Kidney tubule cell (primary cell): ENCODE data around the gene PYGB.
A peak's percentile ranks its signal among the peaks of the same experiment; 100 is the strongest.

Experiments
- DNase-seq: peaks from one replicate; pipeline ENCODE4 v3.0.0-alpha.2; 2018; ENCODE audit warnings: low spot score

Gene PYGB

DNA sequence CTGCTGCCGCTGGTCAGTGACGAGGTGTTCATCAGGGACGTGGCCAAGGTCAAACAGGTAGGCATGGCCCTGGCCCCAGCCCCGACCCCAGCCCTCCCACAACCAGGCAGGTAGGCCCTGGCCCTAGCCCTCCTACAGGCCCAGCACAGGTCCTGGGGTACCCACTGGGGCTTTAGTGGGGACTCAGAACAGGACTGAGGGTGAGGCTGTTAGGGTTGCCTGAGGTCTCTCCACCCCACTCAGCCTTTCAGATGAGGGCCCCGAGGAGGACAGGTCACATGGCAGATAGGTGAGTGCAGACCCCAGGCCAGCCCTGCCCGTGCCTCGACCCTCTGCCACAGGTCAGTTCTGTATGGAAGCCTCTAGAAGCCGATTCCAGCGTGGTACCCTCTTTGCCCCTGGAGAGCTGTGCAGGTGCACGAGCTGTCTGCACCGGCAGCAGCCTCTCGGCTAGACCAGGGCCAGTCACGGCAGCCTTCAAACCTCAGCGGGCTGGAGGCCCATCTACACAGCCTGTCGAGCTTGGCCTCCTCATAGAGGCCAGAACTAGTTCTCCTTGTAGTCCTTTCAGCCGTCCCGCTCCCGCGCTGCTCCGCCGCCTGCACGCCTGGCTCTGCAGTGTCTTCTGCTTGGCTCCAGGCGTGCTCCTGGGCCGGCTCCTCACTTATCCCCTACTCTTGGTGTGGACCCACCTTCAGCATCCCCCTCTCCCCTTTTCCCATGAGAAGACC is 35.5 kb downstream of the PYGB start:
- no peak for DNase-seq

DNA sequence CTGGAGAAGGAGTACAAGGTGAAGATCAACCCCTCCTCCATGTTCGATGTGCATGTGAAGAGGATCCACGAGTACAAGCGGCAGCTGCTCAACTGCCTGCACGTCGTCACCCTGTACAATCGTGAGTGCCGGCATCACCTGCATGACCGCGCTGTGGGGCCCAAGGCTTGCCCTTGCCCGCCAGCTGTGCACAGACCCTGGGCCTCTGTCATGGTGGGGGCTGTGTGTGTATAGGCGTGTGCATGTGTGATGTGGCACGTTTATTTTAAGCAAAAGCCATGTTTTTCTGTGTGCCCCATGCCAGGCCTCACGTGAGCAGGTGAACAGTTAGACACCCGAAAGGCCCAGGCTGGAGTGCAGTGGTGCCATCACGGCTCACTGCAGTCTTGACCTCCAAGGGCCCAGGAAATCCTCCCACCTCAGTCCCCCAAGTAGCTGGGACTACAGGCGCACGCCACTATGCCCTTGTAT is 36.3 kb downstream of the PYGB start:
- DNase-seq, result no peak

DNA sequence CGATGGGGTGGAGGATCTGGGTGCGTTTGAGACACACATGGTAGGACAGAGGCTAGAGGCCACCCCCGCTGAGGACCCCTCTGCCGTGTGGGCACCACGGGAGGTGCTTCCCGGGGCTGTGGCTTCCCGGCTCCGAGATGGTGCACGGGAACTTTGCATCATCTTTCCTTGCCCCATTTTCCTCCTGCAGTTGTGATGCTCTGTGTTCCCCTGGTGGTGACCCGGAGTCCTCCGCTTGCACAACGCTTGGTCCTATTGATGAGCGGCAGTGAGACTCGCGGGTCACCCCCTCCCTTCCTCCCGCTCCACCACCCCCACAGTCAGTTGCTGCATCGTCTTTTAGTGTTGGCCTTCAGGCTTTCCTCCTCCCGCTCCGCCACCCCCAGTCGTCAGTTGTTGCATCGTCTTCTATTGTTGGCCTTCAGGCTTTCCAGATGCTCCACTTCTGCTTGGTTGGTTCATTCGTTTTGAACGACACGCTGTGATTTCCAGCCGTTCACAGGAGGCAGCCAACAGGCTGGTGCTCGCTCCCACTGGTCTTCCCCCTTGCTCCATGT is 37.3 kb downstream of the PYGB start:
- no peak for DNase-seq

DNA sequence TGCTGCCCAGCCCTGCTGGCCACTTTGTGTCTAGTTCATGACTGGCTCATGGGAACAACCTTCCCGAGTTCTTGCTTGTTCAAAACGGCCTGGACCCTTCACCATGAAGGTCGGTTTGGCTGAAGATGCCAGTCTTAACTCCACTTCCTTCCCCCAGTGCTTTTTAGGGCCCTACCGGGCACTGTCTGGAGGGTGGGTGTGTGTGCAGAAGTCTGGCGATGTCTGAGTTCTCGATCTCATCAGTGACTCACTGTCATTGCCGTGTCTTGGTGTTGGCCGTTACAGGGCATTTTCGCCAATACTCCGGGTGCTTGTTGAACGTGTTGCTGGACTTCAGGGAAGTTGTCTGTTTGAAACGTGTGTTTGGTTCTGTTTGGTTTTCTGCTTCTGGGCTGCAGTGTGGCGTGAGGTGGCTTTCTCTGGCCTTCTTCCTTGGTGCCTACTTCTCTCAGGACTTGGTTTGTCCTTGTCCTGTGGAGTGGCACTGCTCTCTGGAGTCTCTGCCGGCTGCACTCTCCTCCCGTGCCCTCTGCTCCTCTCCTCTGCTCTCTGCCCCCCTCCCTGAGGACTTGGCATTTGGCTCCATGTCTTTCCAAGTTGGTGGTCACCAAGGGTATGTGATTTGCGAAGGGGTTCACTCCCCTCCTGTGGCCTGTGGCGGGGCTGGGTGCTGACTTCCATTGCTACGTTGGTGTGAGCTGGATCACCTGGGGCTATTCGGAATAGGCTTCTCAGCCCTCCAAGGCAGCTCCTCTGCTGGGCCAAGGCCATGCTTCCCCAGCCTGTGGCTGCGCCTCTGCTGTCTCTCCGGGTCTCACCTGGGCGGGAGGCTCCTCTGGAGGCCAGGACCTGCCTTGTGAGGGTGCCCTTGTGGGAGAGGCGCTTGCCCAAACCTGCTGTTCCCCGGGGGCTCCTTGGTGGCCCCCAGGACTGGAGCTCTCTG is 38.2 kb downstream of the PYGB start:
- no peak for DNase-seq

DNA sequence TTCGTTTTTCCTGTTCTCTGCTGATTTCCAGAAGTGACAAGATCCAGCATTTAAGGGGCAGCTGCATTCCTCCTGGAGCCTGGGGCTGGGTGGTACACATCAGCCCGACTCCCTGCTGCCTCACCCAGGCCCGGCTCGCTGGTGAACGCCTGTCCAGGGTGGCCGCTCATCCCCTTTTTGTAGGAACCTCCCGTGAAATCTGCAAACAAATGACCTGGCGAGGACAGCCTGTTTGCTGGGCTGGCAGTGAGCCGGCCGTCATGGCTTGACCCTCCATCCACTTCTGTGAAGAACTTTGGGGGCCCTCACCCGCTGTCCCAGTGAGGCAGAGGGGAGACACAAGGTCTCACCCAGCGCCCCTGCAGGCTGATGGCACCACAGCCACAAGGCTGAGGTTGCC is 39.0 kb downstream of the PYGB start:
- no peak for DNase-seq

DNA sequence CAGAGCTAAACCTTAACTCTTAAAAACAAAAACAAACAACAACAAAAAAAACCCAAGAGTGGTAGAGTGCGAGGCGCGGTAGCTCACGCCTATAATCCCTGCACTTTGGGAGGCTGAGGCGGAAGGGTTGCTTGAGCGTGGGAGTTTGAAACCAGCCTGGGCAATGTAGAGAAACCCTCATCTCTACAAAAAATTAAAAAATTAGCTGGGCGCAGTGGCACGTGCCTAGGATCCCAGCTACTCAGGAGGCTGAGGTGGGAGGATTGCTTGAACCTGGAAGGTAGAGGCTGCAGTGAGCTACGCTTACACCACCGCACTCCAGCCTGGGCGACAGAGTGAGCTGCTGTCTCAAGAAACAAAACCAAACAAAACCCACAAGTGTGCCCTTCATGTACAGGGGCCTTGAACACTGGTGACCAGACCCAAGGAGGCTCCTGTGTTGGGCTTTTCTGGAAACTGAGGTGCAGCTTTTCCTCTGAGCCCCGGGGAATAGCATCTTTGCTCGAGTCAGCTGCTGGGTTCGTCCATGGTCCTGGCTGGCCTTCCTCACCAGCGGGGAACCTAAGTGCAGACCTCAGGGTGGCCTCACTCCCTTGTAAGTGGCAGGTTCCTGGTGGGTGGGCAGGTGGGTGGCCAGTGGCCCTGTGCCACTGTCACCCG is 39.9 kb downstream of the PYGB start:
- DNase-seq, result no peak

DNA sequence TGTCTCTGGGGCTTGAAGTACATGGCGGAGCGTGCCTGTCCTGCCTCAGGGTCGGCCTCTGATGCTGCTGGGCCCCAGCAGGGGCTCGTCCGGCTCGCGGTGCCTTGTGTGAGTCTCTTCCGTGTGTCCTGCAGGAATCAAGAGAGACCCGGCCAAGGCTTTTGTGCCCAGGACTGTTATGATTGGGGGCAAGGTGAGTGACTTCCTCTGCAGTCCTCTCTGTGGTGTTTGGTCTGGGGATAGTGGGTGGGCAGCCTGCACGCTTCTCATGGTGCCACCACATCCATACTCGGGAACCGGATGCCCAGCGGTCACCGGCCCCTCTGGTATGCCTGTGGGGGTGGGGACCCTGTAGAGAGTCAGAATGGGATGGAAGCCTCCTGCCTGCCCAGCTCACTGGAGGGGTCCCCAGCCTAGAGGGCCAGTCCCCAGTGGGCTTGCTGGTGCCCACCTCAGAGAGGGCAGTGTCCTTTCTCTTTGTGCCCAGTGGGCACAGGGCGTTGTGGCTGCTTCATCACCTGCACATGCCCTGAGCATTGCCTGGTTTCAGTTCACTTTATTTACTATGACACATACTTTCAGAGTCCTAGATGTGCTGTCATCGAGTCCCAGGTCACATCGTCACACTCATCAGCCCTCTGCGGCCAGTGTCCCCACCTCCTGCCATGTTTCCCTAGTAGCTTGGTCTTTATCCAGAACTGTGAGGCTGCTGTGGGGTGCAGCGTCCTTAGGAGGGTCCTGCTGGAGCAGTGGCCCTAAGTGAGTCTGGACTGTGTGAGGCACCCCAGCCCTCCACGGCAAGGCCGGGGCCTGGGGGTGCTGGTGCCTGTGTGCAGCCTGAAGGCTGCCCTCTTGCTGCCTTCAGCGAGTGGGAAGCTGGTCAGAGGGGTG is 40.7 kb downstream of the PYGB start:
- no peak for DNase-seq

DNA sequence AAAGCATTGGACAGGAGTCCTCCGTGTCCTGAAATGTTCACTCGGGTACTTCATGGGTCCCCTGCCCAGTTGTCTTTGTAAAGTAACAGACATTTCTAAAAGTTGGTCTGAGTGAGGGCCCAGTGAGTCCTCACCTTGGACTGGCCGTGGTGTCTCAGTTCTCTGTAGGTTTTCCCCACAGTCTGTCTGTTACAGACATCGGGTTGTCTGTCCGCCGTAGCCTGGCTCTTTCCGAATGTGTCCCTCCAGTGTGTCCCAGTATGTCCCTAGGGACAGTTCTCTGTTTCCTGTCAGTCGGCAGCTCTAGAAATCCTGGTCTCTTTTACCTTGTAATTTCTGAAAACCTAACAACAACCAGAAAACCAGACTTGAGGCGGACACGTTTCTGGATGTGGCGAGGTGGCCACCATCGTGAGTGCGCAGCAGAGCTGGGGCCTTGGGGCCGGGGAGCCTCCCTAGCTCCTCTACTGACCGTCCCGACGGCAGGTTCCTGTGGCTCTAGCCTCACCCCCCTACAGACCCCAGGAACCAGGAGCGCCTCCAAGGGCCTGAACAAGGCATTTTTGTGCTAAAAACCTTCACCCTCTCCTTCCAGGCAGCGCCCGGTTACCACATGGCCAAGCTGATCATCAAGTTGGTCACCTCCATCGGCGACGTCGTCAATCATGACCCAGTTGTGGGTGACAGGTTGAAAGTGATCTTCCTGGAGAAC is 42.2 kb downstream of the PYGB start:
- no peak for DNase-seq

DNA sequence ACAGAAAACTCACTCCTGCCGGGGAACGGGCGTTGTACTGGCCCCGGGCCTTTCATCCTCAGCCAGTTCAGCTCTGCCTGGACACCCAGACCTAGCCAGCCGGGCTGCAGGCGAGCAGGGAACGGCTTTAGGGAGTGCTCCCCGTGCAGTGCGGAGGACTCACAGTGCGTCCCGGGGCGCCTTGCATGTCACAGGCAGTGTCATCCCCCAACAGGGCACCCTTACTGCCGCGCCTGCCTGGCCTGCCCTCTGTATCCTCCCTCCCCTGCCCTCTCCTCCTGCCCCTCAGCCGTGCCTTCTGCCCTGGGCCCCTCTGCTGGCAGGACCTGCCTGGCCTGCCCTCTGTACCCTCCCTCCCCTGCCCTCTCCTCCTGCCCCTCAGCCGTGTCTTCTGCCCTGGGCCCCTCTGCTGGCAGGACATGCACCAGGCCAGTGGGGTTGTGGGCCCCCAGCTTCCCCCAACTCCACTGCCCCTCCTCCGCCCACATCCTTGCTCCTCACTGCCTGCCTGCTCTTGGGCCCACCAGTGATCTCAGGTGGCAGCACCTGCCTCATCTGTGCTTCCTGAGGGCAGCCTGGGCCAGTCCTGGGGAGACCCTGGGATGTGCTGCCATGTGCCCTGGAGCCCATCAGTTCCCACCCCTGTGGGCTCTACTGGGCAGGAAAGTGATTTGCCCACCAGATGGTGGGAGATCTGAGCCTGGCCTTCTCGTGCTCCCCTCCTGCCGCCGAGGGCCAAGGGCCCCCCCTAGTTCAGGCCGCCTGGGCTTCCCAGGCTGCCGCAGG is 43.0 kb downstream of the PYGB start:
- no peak for DNase-seq

DNA sequence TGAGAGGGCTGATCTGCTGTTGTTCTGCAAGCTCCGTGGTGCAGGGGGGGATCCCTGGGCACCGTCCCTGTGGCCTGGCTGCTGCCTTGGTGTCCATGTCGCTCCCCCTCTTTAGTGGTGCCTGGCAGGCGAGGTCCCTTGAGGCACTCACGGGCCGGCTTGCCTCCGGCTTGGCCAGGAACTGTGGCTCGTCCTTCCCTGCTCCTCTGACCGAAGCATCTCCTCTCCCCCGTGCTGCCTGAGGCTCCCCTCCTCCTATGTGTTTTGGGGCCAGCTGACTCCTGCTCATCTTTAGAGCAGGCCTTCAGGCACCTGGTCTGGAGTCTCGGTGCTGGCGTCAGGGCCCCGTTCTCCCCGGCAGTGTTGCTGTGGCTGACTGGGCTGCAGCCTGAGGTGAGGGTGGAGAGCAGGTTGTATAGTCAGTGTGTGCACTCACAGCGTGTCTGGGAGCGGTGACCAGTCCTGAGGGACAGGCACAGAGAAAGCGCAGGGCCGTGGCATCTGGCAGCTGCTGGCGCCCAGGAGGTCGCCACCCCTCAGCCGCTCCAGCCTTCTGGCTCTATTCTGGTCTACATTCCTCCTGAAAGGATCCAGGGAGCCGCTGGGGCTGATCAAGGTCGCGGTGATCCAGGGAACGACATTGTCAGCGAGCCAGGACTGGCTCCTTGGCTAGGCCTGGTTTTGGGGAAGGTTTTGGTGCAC is 43.7 kb downstream of the PYGB start:
- no peak for DNase-seq

DNA sequence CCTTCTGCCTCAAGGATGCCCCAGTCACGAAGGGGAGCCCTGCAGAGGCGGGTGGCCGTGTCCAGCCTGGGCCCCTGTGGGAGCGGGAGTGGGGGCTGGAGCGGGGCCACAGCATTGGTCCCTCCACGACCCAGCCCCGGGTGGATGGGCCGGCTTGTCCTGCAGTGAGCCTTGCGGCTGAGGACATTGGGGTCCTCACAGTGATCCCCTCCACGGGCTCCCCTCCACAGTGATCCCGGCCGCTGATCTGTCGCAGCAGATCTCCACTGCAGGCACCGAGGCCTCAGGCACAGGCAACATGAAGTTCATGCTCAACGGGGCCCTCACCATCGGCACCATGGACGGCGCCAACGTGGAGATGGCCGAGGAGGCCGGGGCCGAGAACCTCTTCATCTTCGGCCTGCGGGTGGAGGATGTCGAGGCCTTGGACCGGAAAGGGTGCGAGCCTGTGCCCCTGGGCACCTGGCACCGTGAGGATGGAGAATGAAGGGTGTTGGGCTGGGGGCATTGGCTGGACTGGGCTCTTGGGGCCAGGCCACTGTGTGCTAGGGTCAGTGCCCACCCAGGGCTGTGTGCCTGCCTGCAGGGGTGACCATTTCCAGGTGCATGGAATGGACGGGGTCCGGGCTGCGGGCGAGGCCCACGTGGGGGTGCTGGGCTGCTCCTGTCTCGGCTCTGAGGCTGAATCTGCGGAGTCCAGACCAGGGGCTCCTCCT is 44.4 kb downstream of the PYGB start:
- no peak for DNase-seq

DNA sequence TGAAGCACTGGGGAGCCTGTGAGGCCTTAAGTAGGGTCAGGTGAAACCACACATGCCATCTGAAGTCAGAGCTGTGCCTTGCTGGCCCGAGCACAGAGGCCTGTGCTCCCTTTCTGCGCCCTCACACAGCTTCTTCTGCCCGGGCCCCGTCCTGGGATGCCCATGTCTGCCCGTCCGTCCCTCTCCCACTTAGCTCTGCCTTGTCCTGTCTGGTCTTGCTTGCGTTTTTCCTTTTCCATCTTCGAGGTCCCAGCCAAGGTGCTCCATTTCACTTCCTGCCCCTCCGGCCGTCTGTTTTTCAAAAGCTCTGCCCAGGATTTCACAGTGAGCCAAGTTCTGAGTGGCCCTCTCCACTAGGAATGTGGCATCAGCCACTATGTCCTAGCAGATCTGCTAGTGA is 45.6 kb downstream of the PYGB start:
- no peak for DNase-seq

DNA sequence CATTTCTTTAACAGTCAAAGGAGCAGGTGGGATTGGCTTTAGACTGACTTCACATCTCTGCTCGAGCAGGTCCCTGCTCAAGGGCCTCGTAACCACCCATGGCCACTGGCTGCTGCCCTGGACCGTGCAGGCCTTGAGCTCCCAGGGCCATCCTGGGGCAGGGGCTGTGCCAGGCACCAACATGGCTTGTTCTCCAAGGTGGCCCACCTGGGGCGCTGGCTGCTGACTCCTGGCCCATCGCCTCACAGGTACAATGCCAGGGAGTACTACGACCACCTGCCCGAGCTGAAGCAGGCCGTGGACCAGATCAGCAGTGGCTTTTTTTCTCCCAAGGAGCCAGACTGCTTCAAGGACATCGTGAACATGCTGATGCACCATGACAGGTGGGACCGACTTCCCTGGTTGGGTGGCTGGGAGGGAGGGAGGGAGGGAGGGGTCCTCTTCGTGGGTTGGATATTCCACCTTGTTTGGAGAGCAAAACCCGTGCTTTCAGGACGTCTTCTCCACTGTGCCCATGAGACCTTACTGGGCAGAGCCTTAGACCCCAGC is 46.1 kb downstream of the PYGB start:
- DNase-seq, result no peak

DNA sequence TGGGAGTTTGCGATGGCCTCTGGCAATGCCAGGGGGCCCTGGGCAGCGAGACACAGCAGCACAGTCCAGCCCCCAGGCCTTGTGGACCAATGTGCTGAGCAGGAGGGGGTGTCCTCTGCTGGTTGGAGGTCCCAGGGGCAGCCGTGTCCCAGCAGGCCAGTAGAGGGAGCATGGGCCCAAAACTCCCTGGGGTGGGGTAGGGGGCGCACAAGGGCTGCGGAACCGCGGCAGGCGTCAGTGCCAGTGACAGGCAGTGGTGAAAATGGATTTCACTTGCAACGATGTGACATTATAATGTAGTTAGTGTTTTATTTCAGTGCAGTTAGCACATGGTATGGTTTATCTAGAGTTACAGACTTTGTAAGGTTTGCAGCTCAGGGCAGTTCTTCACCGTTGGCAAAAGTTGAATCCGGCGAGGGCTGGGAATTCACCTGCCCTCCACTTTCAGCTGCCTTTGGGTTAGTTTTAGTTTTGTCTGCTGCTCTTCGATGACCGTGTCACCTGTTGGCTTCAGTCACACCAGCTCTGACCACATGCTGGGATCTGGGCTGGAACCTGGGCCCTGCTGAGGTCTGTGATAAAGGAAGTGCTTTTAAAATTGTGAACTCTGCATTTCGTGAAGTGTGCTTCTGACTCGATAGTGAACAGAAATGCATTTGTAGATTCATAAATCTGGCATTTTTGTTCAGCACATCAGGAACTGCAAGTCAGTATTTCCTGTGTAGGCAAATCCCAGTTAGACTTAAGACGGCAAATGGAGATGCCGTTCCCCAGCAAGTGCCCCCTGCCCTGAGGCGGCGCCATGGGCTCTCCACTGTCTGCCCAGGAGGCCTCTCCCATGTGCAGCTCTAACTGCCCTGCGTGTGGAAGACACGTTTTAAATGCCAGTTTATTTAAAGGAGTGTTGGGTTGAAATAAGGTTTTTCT is 46.8 kb downstream of the PYGB start:
- DNase-seq, result peak; percentile 35

DNA sequence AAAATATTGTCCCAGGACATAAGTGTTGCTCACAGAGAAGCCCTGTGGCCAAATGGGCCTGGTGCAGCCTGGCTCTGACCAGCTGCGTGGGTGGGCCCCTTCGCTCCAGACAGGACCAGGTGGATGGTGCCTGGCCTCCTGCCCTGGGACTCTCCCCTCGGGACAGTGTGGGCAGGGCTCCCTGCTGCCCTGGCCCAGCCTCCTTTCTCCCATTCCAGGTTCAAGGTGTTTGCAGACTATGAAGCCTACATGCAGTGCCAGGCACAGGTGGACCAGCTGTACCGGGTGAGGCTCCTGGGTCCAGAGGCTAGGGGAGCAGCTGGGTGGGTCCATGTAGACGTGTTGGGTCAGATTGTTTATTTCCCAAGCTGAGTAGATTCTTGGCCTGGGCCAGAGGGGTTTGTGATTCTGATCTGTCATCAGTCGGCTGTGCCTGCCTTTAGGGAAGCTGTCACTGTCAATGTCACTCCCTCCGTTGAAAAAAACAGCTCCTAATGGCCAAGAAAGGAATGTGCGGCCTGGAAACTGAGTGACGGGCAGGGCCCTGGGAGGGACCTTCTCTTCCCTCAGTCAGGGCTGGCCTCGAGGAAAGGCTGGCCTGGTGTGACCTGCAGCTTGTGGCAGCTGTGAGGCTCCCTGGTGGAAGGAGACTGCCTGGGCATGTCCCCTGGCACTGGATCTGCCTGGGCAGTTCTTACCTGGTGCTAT is 47.7 kb downstream of the PYGB start:
- no peak for DNase-seq
